ENCODE data around the gene SRCAP.

SRCAP gene

DNA sequence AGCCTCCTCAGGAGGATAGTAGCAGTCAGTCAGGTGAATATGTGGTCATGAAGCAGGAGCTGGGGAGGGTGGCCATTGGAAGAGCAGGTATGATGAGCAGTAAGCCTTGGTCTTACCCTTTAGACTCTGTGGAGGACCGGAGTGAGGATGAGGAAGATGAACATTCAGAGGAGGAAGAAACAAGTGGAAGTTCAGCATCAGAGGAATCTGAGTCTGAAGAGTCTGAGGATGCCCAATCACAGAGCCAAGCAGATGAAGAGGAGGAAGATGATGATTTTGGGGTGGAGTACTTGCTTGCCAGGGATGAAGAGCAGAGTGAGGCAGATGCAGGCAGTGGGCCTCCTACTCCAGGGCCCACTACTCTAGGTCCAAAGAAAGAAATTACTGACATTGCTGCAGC, 12.7 kb downstream of the SRCAP start:
- H3K4me3 ChIP-seq (ENCODE audit: low read depth, low read length) = no peak overlapping the region
- TF ChIP-seq, protein P1, sequence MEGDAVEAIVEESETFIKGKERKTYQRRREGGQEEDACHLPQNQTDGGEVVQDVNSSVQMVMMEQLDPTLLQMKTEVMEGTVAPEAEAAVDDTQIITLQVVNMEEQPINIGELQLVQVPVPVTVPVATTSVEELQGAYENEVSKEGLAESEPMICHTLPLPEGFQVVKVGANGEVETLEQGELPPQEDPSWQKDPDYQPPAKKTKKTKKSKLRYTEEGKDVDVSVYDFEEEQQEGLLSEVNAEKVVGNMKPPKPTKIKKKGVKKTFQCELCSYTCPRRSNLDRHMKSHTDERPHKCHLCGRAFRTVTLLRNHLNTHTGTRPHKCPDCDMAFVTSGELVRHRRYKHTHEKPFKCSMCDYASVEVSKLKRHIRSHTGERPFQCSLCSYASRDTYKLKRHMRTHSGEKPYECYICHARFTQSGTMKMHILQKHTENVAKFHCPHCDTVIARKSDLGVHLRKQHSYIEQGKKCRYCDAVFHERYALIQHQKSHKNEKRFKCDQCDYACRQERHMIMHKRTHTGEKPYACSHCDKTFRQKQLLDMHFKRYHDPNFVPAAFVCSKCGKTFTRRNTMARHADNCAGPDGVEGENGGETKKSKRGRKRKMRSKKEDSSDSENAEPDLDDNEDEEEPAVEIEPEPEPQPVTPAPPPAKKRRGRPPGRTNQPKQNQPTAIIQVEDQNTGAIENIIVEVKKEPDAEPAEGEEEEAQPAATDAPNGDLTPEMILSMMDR (IDR thresholded peaks at IDR 0.05; ENCODE audit: control insufficient read depth, extremely low read depth, insufficient read depth) = no peak

DNA sequence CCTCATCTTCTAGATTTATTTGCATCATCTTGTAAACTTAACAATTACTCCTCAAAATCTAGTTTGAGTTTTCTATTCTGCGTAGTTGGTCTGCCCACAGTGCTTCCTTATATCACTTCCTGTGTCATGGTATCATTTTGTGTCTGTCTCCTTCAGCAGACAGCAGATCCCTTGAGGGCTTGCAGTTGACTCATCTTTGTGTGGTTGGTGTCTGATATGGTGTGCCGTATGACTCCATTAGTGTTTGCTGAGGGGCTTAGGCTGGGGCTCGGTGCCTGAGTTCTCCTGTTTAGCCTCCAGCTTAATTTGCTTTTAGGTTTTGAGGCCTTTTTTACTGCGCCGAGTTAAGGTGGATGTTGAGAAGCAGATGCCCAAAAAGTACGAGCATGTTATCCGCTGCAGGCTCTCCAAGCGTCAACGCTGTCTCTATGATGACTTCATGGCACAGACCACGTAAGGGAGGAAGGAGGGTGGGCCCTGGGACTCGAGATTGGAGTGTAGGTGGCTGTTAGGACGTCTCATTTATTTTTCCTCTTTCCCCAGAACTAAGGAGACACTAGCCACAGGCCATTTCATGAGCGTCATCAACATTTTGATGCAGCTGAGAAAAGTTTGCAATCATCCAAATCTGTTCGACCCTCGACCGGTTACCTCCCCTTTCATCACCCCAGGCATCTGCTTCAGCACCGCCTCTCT, 16.9 kb downstream of the SRCAP start:
- DNase-seq (ENCODE audit: low read depth) = no peak
- TF ChIP-seq, protein P1 (IDR thresholded peaks at IDR 0.05; ENCODE audit: control insufficient read depth, extremely low read depth, insufficient read depth) = no peak
- H3K4me3 ChIP-seq (ENCODE audit: low read depth, low read length) = no peak overlapping the region

More for the DNA sequence above, 12.7 kb downstream of the SRCAP start:
- DNase-seq (ENCODE audit: low read depth) = no peak

DNA sequence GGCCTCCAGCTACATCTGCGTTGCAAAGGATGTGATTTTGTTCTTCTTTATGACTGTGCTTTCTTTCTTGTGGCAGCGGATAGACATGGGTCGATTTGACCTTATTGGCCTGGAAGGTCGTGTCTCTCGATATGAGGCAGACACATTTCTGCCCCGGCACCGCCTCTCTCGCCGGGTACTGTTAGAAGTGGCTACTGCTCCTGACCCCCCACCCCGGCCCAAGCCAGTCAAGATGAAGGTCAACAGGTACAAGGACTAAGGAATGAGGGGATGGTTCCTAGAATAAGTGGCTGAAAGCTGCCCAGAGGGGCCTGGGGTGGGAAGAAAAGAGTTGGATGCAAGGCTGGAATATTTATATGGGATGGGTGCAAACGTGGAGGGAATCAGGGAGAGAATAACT, 21.1 kb downstream of the SRCAP start:
- TF ChIP-seq, protein P1 (IDR thresholded peaks at IDR 0.05; ENCODE audit: control insufficient read depth, extremely low read depth, insufficient read depth) = no peak
- no peak overlapping the region for H3K4me3 ChIP-seq (ENCODE audit: low read depth, low read length)
- no peak for DNase-seq (ENCODE audit: low read depth)

DNA sequence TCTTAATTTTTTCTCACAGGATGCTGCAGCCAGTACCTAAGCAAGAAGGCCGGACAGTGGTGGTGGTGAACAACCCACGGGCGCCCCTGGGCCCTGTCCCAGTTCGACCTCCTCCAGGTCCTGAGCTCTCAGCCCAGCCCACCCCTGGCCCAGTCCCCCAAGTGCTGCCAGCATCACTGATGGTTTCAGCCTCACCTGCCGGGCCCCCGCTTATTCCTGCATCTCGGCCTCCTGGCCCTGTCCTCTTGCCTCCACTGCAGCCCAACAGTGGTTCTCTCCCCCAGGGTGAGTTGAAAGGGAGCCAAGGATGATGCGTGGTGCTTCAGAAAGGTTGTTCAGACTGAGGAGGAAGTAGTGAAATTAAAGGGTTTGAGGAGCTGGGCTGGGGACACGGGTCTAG, 21.7 kb downstream of the SRCAP start:
- DNase-seq (ENCODE audit: low read depth) = no peak
- TF ChIP-seq, protein P1 (IDR thresholded peaks at IDR 0.05; ENCODE audit: control insufficient read depth, extremely low read depth, insufficient read depth) = no peak
- H3K4me3 ChIP-seq (ENCODE audit: low read depth, low read length) = no peak overlapping the region

DNA sequence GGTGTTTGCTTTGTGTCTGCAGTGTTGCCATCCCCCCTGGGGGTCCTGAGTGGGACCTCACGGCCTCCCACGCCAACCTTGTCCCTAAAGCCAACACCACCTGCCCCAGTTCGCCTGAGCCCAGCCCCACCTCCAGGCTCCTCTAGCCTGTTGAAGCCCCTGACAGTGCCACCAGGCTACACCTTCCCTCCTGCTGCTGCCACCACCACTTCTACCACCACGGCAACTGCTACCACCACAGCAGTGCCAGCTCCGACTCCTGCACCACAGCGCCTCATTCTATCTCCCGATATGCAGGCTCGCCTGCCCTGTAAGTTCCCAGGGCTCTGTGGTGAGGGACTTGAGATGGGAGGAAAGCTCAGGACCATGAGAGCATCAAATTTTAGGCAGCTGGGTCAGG, 22.2 kb downstream of the SRCAP start:
- H3K4me3 ChIP-seq (ENCODE audit: low read depth, low read length) = no peak overlapping the region
- TF ChIP-seq, protein P1 (IDR thresholded peaks at IDR 0.05; ENCODE audit: control insufficient read depth, extremely low read depth, insufficient read depth) = no peak
- DNase-seq (ENCODE audit: low read depth) = no peak

DNA sequence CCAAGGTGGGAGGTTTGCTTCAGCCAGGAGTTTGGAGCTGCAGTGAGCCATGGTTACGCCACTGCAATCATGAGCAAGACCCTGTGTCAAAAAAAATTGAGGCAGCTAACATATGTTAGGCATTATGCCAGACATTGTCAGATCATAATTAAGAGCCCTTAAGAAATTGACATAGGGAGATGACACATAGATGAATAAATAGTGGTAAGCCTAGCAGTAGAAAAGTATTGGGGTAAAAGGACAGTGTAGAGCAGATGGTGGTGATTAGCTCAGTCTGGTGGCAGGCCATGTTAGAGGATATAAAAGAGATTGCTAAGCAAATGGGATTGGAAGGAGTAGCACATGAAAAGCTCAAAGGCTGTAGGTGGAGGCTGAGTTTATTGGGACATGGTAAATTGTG, 22.6 kb downstream of the SRCAP start:
- TF ChIP-seq, protein P1 (IDR thresholded peaks at IDR 0.05; ENCODE audit: control insufficient read depth, extremely low read depth, insufficient read depth) = no peak
- H3K4me3 ChIP-seq (ENCODE audit: low read depth, low read length) = no peak overlapping the region
- DNase-seq (ENCODE audit: low read depth) = no peak

DNA sequence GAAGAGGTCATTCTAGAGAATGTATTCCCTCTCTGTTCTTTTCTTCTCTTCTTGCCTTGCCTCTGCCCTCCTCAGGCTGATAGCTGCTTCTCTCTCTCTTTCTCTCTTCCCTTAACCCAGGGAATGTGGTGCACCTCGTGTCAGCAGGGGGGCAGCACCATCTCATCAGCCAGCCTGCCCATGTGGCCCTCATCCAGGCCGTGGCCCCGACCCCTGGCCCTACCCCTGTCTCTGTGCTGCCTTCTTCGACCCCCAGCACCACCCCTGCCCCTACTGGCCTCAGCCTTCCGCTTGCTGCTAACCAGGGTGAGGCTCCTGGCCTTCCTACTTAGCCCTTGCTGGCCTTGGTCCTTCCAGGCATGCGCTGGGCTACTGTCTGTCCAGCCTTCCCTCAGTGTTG, 23.5 kb downstream of the SRCAP start:
- TF ChIP-seq, protein P1 (IDR thresholded peaks at IDR 0.05; ENCODE audit: control insufficient read depth, extremely low read depth, insufficient read depth) = no peak
- DNase-seq (ENCODE audit: low read depth) = no peak
- H3K4me3 ChIP-seq (ENCODE audit: low read depth, low read length) = no peak overlapping the region

Measured in LNCaP clone FGC (cell line).